ENCODE measurements around the gene KLHL26.

DNA sequence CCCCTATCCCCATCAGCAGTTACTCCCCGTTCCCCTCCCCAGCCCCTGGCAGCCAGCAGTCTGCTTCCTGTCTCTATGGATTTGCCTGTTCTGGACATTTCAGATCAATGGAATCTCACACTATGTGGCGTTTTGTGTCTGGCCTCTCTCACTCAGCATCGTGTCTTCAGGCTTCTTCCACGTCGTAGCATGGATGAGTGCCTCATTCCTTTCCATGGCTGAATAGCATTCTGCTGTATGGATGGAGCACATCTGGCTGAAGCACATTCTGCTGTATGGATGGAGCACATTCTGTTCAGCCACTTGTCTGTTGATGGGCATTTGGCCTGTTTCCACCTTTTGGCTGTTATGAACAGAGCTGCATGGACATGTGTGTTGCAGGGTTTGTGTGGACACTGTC lies 76.2 kb downstream of the KLHL26 start:
- TF ChIP-seq CTCF (IDR thresholded peaks at IDR 0.05) (no peak), POLR2A (IDR thresholded peaks at IDR 0.05) (no peak)
